GM18951 (cell line): ENCODE measurements around the gene TP53I11.

Experiments used
- POLR2A ChIP-seq: IDR thresholded peaks from 4 replicates; pipeline ENCODE4 v1.6.1; 2011; ENCODE audit warnings: mild to moderate bottlenecking; ENCODE audit not compliant: insufficient read length, insufficient read depth; ENCODE audit errors: extremely low read depth
- in situ Hi-C: fragments of 300-500 bp; cut with MboI; formaldehyde crosslinking; loops from one replicate; pipeline ENCODE4 v1.12.0; 2022; ENCODE audit warnings: low sequenced_read_pairs, mixed read lengths, inconsistent platforms; ENCODE audit not compliant: unreplicated experiment

The TP53I11 gene

DNA sequence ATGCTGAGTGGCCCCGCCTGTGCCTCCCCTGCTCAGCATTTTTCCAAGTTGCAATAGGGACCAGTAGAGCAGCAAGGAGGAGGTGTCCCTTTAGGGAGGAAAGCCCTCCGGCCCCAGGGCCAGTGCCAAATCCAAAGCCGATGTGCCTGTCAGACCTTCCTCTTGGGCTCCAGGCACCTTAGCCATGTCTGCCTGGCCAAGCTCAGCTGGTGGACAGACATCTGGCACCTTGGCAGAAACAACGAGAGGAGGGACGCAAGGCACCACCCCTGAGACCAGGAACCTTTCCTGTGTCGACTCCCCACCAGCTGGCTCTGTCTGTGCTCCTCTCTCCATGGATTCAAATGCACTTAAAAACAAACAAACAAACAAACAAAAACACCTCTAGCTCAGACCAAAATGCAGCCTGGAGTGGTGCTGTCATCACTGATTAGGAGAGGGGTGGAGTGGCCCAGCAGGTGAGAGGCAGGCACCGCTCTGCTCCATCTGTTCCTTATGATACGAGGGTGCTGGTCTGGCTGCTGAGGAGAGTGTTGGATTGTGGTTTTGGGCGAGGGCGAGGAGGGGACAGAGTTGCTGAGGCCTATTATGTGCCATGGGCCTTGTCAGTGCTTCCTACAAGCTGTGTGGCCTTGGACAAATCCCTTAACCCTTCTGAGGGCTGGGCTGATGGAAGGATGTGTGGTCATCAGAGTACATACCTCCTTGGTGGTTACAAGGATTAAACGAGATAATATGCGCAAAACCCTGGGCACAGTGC is 46.2 kb downstream of the TP53I11 start:
- TF ChIP-seq POLR2A, result no peak
- in situ Hi-C loops, result no loop called here

GRCh38 chr11:44903518-44903917 is 47.2 kb downstream of the TP53I11 start:
- no peak for TF ChIP-seq POLR2A
- in situ Hi-C loops, result no loop called here

GRCh38 chr11:44903035-44903434 is 47.6 kb downstream of the TP53I11 start:
- in situ Hi-C loops, result no loop called here
- no peak for TF ChIP-seq POLR2A

- in situ Hi-C loops, result no loop called here
- TF ChIP-seq POLR2A, result no peak
Measured at GRCh38 chr11:44901786-44902185, 48.9 kb downstream of the TP53I11 start.

DNA sequence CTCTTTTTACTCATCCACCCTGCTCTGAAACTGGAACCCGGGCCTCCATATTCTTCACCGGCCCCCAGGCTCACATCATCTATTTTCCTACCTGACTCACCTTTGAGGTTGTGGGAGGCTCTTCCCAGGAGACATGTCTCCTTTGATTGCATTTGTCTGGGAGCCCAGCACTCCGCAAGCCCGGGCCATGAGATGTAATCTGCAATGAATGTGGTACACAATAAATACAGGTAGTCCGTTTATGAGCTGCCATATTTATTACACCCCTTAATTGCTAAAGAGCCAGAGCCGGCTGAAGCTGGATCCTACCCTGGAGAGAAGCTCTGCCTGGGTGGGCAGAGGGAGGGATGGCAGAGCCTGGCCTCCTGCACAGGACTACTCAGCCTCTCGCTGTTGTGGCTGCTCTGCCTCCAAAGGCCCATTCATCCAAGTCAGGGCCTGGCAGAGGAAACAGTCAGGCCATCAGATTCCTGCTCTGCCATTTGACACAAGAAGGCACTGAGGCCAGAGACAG is 49.5 kb downstream of the TP53I11 start:
- in situ Hi-C loops, result no loop called here
- TF ChIP-seq POLR2A, result no peak

- in situ Hi-C loops, result loop anchor here (25.0 kb wide), 1 partner anchor 263 kb away; no protein-coding TSS in a partner anchor
Measured at GRCh38 chr11:44899959-44900358, 50.7 kb downstream of the TP53I11 start.

DNA sequence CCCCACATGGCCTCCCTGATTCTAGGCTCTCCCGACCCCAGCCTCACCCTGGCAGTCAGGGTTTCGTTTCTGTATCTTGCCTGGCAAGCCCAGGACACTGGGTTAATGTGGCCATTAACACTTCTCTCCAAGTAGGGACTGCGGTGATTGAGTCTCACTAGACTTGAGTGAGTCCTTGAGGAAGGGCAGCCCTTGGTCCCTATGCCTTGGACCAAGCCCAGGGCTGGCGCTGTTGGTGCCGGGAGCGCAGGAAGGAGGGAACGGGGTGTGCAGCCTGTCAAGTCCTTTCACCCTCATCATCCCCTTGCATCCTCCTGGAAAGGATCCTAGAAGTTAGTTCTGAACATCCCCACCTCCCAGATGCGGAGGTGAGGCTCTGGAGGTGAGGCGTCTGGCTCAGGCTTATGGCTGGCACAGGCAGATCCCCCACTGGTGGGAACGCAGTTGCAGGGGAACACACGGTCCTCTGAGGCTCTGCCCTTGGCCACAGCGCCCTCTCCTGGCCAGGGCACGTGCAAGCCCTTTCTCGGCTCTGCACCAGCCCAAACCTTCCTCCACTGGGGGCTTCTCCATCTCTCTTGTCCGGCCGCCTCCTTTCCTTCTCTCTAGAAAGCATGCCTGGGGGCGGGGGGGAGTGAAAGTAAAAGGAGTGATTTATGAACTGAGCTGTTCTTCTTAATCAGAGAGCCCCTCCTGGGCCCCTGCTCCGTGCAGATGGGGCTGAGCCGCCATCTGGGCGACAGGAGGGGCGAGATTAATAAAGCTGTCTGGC is 56.7 kb downstream of the TP53I11 start:
- in situ Hi-C loops, result loop anchor here (25.0 kb wide), 1 partner anchor 257 kb away; no protein-coding TSS in a partner anchor
- no peak for TF ChIP-seq POLR2A

More at GRCh38 chr11:44899959-44900358, 50.7 kb downstream of the TP53I11 start:
- no peak for TF ChIP-seq POLR2A

- TF ChIP-seq POLR2A, result no peak
- in situ Hi-C loops, result loop anchor here (25.0 kb wide), 1 partner anchor 256 kb away; no protein-coding TSS in a partner anchor
Measured at GRCh38 chr11:44893308-44893822, 57.3 kb downstream of the TP53I11 start.

DNA sequence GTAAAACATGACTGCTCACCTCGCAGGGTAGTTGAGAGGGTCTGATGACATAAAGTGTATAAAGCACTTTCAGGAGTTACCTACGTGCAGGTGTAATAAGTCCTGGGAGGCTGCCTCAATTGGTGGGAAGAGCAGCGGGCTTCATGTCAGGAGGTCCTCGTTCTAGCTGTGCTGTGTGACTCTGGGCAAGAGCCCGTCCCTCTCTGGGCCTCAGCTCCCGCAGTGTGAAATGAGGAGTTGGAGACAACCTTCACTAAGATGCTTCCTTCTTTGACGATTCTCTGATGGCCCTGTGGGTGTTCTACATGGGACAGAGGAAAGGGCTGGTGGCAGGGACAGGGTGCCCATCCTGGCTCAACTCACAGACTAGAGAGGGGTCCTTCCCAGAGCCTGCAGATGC is 57.8 kb downstream of the TP53I11 start:
- in situ Hi-C loops, result loop anchor here (25.0 kb wide), 1 partner anchor 256 kb away; no protein-coding TSS in a partner anchor
- TF ChIP-seq POLR2A, result no peak

DNA sequence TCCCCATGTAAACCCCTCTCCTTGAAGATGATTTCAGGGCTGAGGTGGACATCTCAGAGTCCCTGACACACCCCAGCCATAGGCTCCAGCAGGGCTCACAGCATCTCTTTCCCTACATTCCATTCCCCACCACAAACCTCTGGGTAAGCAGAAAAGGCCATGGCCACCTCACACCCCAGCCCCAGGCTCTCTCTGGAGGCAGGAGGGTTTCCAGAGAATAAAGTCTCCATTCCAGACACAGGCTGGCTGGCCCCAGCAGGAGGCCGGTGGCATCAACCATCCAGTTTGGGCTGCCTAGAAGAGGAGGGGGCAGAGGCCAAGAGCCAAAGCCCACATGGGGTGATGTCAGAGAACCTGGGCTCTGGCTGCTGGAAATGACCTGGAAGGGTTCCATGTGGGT is 61.4 kb downstream of the TP53I11 start:
- in situ Hi-C loops, result loop anchor here (25.0 kb wide), 1 partner anchor 252 kb away; no protein-coding TSS in a partner anchor
- TF ChIP-seq POLR2A, result no peak

DNA sequence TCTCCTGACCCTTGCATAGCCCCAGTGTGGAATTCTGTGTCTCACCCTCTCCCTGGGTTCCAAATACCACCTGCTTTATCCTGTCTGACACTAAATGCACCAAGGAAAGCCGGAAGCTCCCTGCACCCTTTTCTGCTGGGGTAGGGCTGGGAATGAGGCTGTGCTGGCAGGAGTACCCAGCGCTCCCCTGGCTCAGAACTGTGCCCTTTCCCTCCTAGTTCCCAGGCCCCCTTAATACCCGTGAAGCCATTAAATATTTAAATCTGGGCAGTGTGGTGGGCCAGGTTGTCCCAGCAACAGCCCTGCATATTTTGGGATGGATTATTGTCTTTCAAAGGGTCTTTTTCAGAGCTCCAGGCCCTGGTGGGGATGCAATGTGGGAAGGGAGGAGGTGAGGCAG is 63.0 kb downstream of the TP53I11 start:
- in situ Hi-C loops, result loop anchor here (25.0 kb wide), 1 partner anchor 250 kb away; no protein-coding TSS in a partner anchor

GRCh38 chr11:44886790-44887140 is 63.9 kb downstream of the TP53I11 start:
- TF ChIP-seq POLR2A, result no peak
- in situ Hi-C loops, result loop anchor here (25.0 kb wide), 1 partner anchor 249 kb away; no protein-coding TSS in a partner anchor

More for the DNA sequence above, 63.0 kb downstream of the TP53I11 start:
- no peak for TF ChIP-seq POLR2A

- in situ Hi-C loops, result loop anchor here (25.0 kb wide), 1 partner anchor 249 kb away; no protein-coding TSS in a partner anchor
- no peak for TF ChIP-seq POLR2A
Measured at GRCh38 chr11:44885919-44886789, 64.5 kb downstream of the TP53I11 start.
